SK-N-SH treated with all-trans-retinoic acid at 6 μM for 48 hours (cell line): ENCODE results near the gene FLRT1.

ENCODE experiments used
- ATAC-seq: fragments of 200-7000 bp; cut with Tn5 transposase; 3 replicates; pipeline ENCODE4 v1.9.1; 2020; ENCODE audit warnings: mild to moderate bottlenecking, moderate library complexity
- BACH2 ChIP-seq: fragments of 250-450 bp; sonication (Bioruptor Pico); IDR thresholded peaks from 2 replicates; pipeline ENCODE4 v1.9.0; 2021; ENCODE audit warnings: mild to moderate bottlenecking, borderline replicate concordance
- CREB5 ChIP-seq: fragments of 250-450 bp; sonication (Bioruptor Pico); IDR thresholded peaks from 2 replicates; pipeline ENCODE4 v1.5.1; 2020; ENCODE audit warnings: low read depth, mild to moderate bottlenecking, moderate library complexity
- CSDC2 ChIP-seq: fragments of 250-450 bp; sonication (Bioruptor Pico); IDR thresholded peaks from 2 replicates; pipeline ENCODE4 v1.5.0; 2020; ENCODE audit warnings: mild to moderate bottlenecking, moderate library complexity
- CSRNP3 ChIP-seq: fragments of 250-450 bp; sonication (Bioruptor Pico); IDR thresholded peaks from 2 replicates; pipeline ENCODE4 v1.5.1; 2021; ENCODE audit warnings: mild to moderate bottlenecking, moderate library complexity
- ESRRG ChIP-seq: fragments of 250-450 bp; sonication (Bioruptor Pico); IDR thresholded peaks from 2 replicates; pipeline ENCODE4 v1.6.1; 2021; ENCODE audit warnings: mild to moderate bottlenecking
- ISL1 ChIP-seq: fragments of 250-450 bp; sonication (Bioruptor Pico); IDR thresholded peaks from 2 replicates; pipeline ENCODE4 v2.1.2; 2022; ENCODE audit warnings: mild to moderate bottlenecking, moderate library complexity
- OSR1 ChIP-seq: fragments of 250-450 bp; sonication (Bioruptor Pico); IDR thresholded peaks from 2 replicates; pipeline ENCODE4 v1.8.0; 2022; ENCODE audit warnings: moderate library complexity, mild to moderate bottlenecking, inconsistent platforms
- PPARA ChIP-seq: fragments of 250-450 bp; sonication (Bioruptor Pico); IDR thresholded peaks from 2 replicates; pipeline ENCODE4 v1.5.0; 2020; ENCODE audit warnings: mild to moderate bottlenecking, borderline replicate concordance
- RARB ChIP-seq: fragments of 250-450 bp; sonication (Bioruptor Pico); IDR thresholded peaks from 2 replicates; pipeline ENCODE4 v1.8.0; 2021; ENCODE audit warnings: mild to moderate bottlenecking, moderate library complexity
- SNAI2 ChIP-seq: fragments of 250-450 bp; sonication (Bioruptor Pico); IDR thresholded peaks from 2 replicates; pipeline ENCODE4 v1.5.0; 2020; ENCODE audit warnings: mild to moderate bottlenecking, moderate library complexity
- TCF4 ChIP-seq: fragments of 250-450 bp; sonication (Bioruptor Pico); IDR thresholded peaks from 2 replicates; pipeline ENCODE4 v1.8.0; 2021; ENCODE audit warnings: mild to moderate bottlenecking, moderate library complexity, borderline replicate concordance
- TOX ChIP-seq: fragments of 250-450 bp; sonication (Bioruptor Pico); IDR thresholded peaks from 2 replicates; pipeline ENCODE4 v1.8.0; 2021; ENCODE audit warnings: mild to moderate bottlenecking, moderate library complexity, borderline replicate concordance
- TSHZ2 ChIP-seq: fragments of 250-450 bp; sonication (Bioruptor Pico); IDR thresholded peaks from 2 replicates; pipeline ENCODE4 v1.5.0; 2020; ENCODE audit warnings: mild to moderate bottlenecking, moderate library complexity
- ZFP3 ChIP-seq: fragments of 250-450 bp; sonication (Bioruptor Pico); IDR thresholded peaks from 2 replicates; pipeline ENCODE4 v1.5.0; 2020; ENCODE audit warnings: mild to moderate bottlenecking, moderate library complexity
- ZNF565 ChIP-seq: fragments of 450-650 bp; formaldehyde crosslinking; conservative IDR thresholded peaks from 2 replicates; pipeline ENCODE4 v1.5.0; 2020; ENCODE audit warnings: low read depth, mild to moderate bottlenecking, moderate library complexity
- ZNF70 ChIP-seq: fragments of 450-650 bp; formaldehyde crosslinking; IDR thresholded peaks from 2 replicates; pipeline ENCODE4 v1.5.0; 2020; ENCODE audit warnings: mild to moderate bottlenecking, moderate library complexity
- ZNF8 ChIP-seq: fragments of 450-650 bp; formaldehyde crosslinking; IDR thresholded peaks from 2 replicates; pipeline ENCODE4 v1.5.0; 2020; ENCODE audit warnings: mild to moderate bottlenecking, moderate library complexity

The FLRT1 gene

GRCh38 chr11:64039012-64039665 lies 3.4 kb downstream of the FLRT1 start (continued):
- TF ChIP-seq CSRNP3 (CRISPR knock-in tag) (no peak), ZFP3 (CRISPR knock-in tag) (no peak), CSDC2 (CRISPR knock-in tag) (no peak), ESRRG (no peak), TOX (CRISPR knock-in tag) (no peak), ISL1 (CRISPR knock-in tag) (no peak), ZNF70 (CRISPR knock-in tag) (no peak), RARB (CRISPR knock-in tag) (no peak)

GRCh38 chr11:64040684-64041322 lies 5.1 kb downstream of the FLRT1 start:
- peak; percentile 50 for ATAC-seq
- no peak for TF ChIP-seq BACH2 (CRISPR knock-in tag)
- no peak for TF ChIP-seq ISL1 (CRISPR knock-in tag)
- no peak for TF ChIP-seq CREB5
- no peak for TF ChIP-seq CSDC2 (CRISPR knock-in tag)
- no peak for TF ChIP-seq CSRNP3 (CRISPR knock-in tag)

GRCh38 chr11:64041846-64042245 lies 6.1 kb downstream of the FLRT1 start:
- TF ChIP-seq TCF4 (CRISPR knock-in tag) (no peak), BACH2 (CRISPR knock-in tag) (no peak), SNAI2 (CRISPR knock-in tag) (no peak), CREB5 (no peak), ISL1 (CRISPR knock-in tag) (no peak), CSRNP3 (CRISPR knock-in tag) (no peak), RARB (CRISPR knock-in tag) (no peak), OSR1 (CRISPR knock-in tag) (no peak), ZNF8 (CRISPR knock-in tag) (no peak), ZNF70 (CRISPR knock-in tag) (no peak), ZFP3 (CRISPR knock-in tag) (no peak), PPARA (CRISPR knock-in tag) (no peak), ZNF565 (CRISPR knock-in tag) (no peak), TSHZ2 (CRISPR knock-in tag) (no peak)
- ATAC-seq = no peak
